GM19395 (cell line): ENCODE results near the gene RNF38.
"Not testable (repeated sequence)": the region's sequence is repeated elsewhere in the genome, so short reads cannot be mapped to it uniquely, and the experiment has no call there.

Experiments used
- ATAC-seq: cut with Tn5 transposase; IDR thresholded peaks from one replicate; pipeline ENCODE4 v1.9.1; 2021; ENCODE audit warnings: mild to moderate bottlenecking, moderate library complexity; ENCODE audit not compliant: unreplicated experiment

RNF38 gene

DNA sequence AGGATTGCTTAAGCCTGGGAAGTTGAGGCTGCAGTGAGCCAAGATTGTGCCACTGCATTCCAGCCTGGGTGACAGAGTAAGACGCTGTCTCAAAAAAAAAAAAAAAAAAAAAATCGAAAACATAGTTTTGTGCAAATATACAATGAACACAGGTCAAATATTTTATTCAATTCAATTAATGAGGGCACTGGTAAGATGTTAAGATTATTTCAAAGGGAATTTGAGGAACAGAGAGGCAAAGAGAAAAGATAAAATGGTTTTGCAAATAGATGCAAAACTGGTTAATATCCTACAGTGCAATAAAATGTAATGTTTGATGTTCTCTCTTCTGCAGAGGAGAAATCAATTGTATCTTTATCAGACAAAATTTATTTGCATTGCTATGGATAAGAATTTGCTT, 102.3 kb downstream of the RNF38 start:
- ATAC-seq, result no peak

DNA sequence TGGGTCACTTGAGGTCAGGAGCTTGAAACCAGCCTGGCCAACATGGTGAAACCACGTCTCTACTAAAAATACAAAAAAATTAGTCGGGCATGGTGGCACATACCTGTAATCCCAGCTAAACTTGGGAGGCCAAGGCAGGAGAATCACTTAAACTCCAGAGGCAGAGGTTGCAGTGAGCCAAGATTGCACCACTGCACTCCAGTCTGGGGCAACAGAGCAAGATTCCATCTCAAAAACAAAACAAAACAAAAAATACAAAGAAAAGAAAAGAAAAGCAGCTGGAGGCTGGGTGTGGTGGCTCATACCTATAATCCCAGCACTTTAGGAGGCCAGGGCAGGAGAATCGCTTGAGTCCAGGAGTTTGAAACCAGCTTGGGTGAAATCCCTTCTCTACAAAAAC, 105.1 kb downstream of the RNF38 start:
- ATAC-seq, result not testable (repeated sequence)

DNA sequence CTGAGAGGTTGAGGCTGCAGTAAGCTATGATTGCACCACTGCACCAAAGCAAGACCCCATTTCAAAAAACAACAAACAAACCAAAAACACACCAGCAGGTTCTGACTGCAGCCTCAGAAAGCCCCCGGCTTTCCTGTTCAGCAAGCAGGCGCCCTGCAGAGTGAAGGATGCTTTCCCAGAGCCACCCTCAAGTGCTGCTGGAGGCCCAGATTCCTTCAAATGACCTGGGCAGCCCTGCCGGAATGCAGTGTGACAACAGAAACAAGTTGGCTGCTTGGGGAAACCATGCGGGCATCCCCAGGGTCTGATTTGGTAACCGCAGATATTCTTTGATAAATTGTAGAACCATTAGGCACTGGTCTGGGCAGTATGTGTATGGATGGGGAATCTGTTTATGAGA, 106.2 kb downstream of the RNF38 start:
- ATAC-seq, result no peak

DNA sequence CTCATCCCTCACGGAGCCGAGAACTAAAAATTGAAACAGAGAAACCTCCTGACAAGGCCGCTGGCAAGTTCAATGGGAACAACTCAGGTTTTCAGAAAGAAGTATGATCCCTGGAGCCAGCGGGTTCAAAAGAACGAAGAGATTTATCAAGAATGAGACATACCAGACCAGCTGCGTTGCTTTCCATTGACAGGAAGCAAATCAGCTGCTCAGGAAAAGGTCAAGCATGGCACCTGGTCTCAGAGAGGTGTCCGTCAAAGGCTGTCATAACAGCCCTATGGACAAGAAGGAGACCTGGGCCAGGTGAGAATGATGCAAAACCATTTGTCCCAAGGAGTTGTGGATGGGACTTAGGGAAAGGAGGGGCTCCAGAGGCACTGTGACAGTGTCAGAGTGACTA, 106.9 kb downstream of the RNF38 start:
- ATAC-seq, result no peak

DNA sequence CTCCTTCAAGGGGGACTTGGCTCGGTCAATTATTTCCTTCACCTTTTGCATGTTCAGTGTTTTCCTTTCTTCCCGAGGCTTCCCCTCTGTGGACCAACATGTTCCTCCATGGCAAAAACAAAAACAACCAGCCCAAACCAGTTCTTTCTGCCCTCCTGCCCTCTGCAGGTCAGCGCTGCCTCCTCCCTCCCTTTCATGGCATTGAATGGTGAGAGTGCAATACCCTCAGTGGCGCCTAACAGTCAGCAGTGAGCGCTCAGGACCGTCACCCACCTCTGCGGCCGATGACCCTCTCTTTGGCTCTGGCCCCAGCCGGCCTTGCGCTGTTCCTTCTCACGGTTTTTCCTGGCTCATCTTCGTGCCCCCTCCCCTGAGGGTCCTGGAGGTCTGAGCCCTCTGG, 107.4 kb downstream of the RNF38 start:
- no peak for ATAC-seq

DNA sequence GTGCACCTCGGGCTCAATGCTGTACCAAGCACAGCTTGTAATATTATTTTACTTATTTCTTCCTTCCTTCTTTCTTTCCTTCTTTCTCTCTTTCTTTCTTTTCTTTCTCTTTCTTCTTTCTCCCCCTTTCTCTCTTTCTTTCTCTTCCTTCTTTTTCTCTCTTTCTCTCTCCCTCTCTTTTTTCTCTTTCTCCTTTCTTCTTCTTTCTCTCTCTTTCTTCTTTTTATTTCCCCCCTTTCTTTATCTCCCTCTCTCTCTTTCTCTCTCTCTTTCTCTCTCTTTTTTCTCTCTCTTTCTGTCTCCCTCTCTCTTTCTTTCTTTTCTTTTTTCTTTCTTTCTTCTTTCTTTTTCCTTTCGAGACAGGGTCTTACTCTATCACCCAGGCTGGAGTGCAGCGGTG, 109.1 kb downstream of the RNF38 start:
- ATAC-seq, result no peak

DNA sequence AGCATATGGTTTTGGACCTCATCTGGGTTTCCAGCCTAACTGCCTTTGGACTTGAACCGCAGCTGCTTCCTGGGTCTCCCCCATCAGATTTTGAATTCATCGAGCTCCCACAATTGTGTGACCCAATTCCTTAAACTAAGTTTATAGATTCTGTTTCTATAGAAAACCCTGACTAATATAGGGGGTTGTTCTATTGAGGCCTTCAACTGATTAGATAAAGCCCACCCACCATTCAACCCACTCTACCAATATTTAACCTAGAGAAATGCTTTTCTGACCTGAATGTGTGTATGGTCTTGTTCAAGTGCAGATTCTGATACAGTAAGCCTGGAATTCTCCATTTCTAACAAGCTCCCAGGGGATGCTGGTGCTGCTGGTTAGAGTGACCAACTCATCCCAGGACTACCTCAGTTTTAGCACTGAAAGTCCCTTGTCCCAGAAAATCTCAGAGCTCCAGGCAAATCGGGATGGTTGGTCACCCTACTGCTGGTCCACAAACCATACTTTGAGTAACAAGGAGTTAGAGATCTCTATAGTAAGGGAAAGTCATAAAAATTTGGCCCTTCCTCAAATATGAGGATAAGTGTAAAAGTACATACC, 110.1 kb downstream of the RNF38 start:
- no peak for ATAC-seq

DNA sequence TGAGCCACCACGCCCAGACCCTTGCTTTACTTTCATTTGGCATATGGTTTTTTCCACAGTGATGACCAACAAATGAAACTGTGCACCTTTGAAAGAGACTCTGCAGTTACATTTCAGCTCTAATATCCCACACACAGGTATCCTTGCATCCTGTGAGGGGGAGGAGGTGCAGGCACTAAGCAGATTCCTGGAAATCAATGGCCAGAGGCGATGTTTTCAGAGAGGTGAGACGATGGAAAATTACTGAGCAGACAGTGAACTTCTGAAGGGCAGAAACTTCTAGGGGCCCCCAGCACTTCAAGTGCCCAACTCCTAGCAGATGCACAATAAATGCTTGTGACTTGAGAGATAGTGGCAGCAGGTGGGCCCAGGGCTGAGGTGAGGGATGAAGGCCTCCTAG, 112.0 kb downstream of the RNF38 start:
- no peak for ATAC-seq
